NCI-H82 treated with DMSO at 0.1 percent for 48 hours (cell line): ENCODE measurements around the gene EPHA3.

Experiments
- DNase-seq: peaks from one replicate; lab custom pipeline; 2025; ENCODE audit not compliant: unreplicated experiment; lab: John Stamatoyannopoulos, UW

The EPHA3 gene

DNA sequence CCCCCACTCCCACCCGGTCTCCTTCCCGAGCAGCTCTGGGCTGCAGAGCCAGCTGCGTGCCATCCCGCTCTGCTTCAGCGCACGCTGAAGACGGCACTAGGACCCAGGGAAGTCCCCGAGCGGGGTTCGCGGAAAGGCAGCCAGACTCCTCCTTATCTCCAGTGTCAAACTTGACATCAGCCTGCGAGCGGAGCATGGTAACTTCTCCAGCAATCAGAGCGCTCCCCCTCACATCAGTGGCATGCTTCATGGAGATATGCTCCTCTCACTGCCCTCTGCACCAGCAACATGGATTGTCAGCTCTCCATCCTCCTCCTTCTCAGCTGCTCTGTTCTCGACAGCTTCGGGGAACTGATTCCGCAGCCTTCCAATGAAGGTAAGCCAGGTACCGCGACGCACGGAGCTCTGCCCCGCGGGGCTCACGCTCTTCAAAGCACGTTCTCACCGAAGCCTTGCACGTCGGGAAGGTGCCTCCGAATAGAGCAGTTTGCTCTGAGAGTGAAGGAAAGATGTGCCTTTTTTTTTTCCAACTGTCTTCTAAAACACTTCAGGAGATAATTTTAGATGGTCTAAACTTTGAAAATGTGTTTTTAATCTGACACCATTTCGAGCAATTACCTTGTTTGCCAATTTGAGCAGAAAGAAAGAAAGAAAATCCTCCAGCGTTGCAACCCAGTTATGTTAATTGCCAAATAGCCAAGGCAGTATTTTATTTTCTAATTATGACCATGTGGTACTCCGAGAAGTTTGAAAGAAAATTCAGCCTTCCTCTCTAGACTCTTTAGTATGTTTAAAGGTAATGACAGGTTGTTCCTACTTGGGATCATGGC lies at the start of gene EPHA3:
TSS of gene EPHA3 (plus strand) at position 161 of the 830 bp plus-strand sequence. CDS start at position 289, 128 bp downstream.
- DNase-seq = peak; percentile 54

DNA sequence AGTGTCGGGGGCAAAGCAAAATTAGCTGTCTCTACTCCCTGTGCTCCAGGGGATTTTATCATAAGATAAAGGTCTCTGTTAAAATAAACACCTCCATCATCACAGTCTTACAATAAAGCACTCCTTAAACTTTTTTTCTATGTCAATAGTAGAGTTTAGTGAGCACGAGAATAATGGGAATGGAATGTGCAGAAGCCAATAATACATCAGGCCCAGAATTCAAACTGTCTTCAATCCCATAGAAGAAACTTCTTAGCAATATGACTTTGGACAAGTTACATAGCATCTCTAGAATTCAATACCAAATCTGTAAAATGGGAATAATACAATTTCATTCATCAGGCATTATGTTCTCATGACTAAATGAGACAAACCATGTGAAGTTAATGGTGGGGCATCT lies 49.0 kb upstream of the EPHA3 start:
- DNase-seq = no peak

DNA sequence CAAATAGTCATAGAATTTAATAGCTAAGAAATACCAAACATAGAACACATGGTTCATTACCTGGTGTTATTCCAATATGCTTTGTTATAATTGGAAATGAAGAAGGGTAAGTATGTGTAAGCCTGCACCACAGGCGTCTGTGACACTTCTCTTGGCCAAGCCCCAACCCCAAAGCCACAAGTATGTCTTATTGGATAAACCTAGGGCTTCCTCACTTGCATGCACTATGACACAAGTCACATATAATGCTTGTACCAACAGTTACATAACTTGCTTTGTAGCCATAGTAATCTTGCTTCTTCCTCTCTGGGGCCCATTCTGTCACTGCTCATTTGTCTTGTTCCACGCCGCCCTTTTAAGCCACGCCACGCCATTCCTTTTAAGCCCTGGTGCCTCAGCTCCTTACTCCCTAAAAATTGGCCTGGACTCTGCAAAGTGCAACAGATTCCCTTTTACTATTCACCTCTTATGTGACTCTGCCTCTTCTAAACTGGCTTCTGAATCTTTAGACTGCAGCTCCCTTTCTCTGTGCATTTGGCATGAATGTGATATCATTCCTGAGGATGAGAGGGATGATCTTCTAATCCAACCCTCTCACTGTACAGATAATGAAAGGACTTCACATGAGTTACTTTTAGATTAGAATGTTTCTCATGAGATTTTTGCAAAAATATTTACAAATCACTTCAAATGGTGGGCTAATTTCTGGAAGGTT lies 48.1 kb upstream of the EPHA3 start:
- no peak for DNase-seq

DNA sequence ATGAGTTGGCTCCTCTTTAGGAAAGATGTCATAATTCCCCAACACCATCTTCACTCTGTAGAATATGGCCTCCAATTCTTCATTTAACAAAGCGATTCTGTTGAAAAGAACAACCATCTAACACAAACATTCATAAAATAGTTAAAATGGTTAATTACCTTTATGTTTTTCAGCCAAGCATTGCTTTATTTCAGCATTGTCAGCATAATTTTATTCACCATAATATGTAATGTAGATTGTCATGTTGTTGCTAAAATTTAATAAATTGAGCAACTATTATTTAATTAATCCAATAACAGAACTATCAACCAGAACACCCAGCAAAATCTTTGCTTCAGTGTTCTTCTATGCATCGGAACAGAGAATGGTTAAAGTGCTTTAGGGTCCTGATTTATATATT lies 46.2 kb upstream of the EPHA3 start:
- no peak for DNase-seq

DNA sequence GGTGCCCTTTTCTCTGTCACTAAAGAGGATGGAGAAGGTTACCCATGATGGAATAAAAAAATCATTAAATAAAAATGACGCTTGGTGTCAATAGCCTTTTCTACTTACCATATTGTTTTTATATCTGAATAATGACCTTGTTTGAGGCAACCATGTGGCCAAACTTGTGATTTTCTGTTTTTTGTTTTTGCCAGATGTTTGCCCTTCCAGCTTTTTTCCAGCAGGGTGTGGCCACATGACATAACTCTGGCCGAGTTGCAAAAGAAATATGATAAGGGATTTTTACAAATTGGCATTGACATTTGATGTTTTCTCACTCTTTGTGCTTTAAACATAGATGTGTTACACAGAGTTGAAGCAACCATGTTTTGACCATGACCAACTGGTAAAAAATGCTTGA lies 39.7 kb upstream of the EPHA3 start:
- DNase-seq = no peak

DNA sequence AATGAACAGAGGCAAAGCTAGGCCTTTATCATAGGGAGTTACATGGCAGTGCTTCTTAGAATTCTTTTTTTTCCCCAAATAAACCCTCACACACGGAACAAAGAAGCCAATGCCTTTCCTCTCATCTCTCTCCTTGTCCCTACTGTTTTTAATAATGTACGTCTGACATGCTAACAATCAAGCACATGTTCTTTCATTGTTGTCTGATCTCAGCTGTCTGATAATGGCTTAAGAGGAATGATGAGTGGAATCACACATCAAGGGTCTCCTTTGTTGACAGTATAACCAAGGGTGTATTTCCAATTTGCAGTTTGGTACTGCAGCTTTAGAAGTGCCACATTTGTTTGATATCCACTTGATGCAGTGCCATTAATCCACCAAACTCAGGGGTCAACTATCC lies 34.8 kb upstream of the EPHA3 start:
- no peak for DNase-seq

DNA sequence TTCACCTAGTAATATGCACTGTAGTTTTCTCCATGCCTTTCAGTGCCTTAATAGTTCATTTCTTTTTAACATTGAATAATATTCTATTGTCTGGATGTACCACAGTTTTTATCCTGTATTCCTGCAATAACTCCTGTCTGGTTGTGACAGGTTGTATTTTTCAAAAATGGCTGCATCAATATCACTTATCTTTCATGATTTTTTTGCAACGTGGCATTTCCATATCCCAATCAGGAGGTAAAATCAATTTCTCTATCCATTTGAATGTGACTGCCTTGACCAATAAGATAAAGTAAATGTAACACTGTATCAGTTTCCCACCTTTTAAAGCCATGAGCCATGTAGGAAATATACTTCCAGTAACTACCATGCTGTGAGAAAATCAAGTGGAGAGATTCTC lies 27.5 kb upstream of the EPHA3 start:
- no peak for DNase-seq

DNA sequence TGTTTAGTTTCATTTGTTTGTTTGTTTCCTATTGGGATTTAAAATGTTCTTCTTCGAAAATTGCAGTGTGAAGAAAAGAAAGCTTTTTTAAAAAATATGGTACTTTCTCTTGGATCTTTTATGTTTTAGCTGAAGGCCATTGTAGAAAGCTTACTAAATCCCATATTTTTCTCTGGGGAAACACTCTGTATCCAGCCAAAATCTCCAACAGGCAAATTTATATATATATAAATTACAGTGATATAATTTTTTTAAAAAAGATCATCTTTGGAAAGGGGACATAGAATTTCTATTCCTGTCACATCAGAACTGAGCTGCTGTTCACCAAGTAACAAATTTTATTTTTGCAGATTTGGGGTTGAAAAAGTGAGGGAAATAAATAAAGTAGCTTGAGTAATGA lies 19.6 kb upstream of the EPHA3 start:
- no peak for DNase-seq

DNA sequence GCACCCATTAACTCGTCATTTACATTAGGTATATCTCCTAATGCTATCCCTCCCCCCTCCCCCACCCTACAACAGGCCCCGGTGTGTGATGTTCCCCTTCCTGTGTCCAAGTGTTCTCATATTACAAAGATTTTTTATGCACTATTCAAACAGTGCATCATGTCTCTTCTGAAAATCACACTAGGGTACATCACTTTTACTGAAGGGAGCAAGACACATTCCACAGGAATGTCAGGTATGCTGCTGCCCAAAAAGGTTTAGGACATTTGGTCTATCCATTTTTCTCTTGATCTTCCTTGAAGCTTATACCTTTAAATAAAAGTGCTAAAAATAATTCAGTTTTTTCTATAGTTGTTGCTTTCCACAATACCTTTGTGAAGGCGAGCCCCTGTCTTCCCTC lies 9.2 kb upstream of the EPHA3 start:
- no peak for DNase-seq

DNA sequence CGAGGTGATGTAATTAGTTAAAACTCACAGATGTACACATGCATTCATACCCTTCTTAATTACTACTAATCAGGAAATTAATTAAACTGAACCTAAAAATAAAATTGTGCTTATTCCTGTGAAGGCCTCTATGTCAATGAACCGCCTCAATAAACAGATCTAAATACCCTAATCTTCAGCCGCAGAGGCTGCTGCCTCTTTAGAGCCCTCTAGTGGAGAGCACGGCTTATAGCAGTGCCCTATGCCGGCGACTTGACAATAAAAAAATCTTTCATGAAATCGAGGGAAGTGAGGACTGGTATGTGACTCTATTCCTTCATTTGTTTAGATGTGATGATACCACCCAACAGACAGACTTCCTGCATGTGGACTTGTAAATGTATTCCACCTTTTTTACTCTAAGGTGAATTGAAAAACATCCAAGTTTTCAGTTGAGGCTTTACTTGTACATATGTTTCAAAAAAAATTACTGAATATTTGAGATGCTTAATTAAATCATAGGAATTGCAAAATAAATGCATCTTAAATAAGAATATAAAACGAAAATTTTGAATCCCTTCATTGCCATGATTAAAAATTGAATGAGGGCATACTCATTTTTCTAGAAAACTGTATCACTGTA lies 8.3 kb upstream of the EPHA3 start:
- peak; percentile 46 for DNase-seq

DNA sequence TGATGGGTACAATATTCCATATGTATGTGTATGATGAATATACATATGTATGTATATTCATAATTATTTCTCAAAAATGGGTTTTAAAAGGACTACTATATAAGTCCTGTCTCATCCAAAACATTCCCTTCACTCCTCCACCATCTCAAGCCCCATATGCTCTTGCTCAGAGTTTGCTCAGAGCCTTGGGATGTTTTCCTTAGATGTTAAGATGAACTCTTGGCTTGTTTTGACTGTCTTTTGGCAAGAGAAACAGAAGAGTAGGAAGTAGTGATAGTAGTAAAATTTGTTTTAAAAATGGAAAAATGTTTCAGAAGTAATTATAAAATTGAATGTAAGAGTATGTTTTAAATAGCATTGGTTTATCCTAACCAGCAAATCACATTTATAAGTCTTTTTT lies 6.2 kb upstream of the EPHA3 start:
- no peak for DNase-seq

DNA sequence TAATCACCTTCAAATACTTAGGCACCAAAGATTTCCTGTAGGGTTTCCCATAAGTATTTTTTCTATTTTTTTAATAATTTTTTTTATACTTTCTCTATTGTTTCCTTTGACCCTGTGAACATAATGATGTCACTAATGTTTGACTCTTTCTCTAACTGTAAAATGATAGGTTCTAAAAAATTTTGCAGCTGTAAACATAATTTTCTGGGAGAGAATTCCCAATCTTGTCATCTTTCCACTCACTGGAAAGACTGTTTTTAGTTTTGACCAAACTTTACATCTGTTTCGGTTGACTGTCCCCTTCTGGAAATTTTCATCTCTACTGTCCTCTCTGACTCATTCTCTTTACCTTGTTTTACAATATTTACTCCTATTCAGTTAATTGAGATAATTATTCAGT lies 5.5 kb upstream of the EPHA3 start:
- DNase-seq = no peak

DNA sequence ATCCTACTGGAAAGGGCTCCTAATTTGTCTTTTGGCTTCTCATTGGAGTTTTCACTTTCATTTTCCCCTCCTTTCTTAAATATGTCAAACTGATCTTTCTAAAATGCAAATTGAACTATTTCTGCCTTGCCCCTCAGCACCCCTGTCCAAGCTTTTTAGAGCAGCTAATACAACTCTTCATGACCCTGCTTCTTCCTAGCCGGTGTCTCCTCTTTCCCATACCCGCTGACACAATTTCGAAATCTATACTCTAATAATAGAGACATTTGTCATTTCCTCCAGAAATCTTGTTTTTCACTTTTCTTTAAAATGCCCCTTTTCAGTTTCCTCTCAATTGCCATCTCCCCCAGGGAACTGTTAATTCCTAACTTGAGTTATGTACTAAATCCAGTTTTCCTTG lies 2.9 kb upstream of the EPHA3 start:
- no peak for DNase-seq

DNA sequence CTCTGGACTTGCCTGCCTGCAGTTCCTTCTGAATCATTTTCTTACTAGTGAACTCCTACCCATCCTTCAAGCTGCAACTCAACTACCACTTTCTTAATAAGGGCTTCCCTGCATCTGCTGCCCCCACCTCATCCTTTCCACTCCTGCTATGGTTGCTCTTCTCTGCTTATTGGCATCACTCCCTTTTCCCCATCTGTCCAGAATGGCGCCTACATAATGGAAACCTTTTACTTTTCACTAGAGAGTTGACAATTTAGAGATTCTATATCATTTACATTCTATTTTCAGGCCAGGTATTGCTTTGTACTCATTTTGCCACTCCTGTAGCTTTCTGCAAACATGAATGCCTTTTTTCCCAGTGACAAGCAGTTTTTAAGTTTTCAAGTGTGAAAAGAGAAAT lies 1.9 kb upstream of the EPHA3 start:
- DNase-seq = no peak

DNA sequence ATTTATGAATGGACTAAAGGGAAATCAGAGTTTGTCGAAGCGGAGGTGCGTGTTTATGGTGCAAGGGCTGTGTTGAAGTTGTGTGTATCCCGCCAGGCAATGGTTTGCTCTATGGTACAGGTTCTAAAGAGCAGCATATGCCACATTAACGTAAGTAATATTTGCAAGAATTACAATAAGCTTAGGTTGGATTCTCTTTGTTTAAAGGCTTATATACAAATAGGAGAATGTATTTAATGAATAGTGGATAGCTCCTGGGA lies 800 bp downstream of the EPHA3 start:
- no peak for DNase-seq

DNA sequence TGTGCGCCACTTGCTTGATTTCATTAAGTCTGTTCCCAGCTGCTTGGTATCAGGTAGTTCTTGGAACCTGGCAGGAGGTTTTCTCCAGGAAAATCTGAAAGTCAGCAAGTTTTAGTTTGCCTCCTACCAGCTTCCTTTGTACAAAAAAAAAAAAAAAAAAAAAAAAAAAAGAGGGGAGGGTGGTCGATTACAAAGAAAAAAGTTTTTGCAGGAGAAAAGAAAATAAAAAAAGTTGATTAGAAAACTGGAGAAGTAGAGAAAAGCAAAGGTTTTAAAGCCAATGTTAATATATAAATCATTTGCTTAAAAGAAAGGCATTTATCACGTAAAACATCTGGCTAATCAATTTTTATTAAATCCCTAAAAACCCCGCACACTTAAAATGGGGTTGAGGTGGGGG lies 5.9 kb downstream of the EPHA3 start:
- DNase-seq = no peak

DNA sequence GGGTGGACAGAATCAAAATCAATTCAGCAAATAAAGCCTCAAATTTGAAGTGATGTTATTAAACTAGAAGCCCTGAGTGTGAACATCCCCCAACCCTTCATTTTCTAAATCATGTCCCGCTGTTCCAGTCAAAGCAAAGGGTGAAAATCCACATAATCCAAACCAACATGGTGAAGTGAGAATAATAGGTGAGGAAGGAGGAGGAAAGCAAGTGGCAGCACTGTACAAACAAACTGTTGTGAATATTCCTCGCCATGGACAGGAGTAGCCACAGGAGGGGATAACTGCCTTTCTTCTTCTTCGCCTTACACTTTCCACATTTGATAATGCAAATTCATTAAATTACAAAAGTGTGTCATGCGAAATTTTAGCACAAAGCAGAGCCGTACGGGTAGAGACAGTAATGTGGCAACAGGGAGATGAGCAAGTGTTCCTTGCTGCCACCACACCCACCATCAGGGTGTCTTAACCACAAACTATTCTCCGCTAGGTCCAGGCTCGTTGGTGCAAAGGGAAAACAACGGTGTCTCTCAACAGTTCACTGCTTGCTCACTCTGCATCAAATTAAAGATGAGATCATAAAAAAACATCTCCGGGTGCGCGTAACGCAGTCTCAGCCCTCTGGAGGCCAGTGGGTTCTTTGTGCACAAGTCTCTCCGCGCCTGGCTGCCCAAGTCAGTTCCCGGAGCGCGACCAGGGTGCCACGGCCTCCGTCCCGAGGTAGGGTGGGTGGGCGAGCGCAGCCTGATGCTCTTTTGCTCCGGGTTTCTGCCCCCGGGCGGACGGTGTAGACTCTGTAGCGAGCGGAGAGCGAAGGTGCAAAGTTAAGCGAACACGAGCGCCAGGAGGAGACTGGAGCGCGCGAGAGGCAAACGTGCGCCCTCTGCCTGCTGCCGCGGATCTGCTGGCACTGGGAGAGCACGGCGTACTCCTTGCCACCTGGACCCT lies 6.7 kb downstream of the EPHA3 start:
- DNase-seq = peak; percentile 21

DNA sequence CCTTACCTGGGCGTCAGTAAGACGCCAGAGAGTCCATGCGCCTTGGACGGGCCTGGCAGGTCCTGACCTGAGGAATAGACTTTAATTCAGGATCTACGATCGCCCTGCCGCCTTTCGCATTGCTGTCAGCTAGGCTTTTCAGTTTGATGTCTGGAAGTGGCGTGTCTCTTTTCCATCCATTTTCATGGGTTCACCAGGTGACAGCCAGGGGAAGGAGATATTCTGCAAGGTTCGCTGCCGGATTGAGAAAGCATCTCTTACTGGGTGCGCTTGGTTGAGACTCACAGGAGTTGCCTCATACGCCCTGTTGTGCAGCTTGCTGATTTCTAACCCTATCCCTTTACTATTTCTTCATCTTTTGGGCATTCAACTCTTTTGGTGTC lies 7.4 kb downstream of the EPHA3 start:
- DNase-seq = no peak

DNA sequence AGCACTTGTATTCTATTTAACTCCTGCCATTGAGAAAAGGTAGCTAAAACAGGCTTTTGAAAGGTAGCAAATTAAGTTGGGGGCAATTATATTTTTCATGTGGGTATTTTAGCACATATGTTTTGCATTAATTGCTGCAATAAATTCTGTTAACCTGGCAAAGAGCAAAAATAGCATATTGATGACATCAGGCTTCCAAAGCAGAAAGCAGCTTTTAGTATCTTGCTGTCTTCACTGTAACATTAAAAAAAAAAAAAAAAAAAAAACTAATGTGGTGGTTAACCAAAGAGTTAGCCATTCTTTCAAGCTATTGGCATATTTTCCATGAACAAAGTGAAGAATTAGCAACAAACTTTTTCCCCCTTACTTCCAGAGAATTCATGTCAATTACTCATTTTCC lies 9.1 kb downstream of the EPHA3 start:
- DNase-seq = no peak

DNA sequence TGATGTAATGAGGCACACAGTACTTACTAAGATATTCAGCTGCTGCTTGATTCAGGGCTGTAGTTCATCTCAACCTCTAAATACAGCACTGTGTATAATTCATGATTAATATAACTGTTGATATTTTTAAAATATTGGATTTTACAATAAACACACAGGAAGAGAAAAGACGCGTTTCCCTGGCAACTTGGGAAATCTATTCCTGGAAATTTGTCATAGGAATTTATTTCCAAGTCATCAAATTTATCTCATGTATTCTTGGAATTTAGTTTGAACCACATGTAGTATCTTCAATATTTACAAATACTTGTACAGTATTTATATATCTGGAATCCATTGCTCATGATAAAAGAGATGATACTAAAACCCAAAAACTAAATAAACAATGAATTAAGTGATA lies 30.6 kb downstream of the EPHA3 start:
- DNase-seq = no peak

DNA sequence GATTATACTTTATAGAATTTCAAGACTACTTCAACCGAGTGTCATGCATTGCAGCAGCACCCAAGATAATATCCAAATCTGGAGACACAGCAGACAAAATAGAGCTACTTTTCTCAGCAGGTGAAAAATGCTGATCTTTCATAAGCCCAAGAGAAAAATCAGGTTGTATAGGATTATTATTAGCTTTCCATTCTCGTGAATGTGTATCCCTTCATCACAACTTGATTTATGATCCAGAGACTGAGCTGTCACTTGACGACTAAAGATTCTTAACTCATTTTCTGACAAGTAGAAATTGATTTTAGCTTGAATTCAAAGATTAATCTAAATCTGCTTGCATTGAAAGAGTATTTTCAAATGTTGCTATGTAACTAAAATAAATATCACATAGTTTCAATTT lies 32.4 kb downstream of the EPHA3 start:
- DNase-seq = no peak
